Liver (tissue), 9 donors: ENCODE results near the gene KIF24. TPM values are rescaled to one million over a fixed set of nuclear protein-coding genes. Genes with fewer than 3 reads are reported as not detected.
A peak's percentile ranks its signal among the peaks of the same experiment; 100 is the strongest.
"Not testable (repeated sequence)": the region's sequence is repeated elsewhere in the genome, so short reads cannot be mapped to it uniquely, and the experiment has no call there.

Source experiments
- DNase-seq: peaks from one replicate; pipeline ENCODE4 v3.0.0-alpha.2; 2017; ENCODE audit warnings: low spot score
- H3K27ac ChIP-seq, 2 donors: one replicate each; pipeline ENCODE4 v1.7.0; 2013; ENCODE audit warnings: inconsistent platforms in 2 of 2, low read length in 2 of 2, control low read depth in 1 of 2, low read depth in 1 of 2, mild to moderate bottlenecking in 1 of 2
- H3K27me3 ChIP-seq, 4 donors: one replicate each; pipeline versions ENCODE4 v1.6.1 to v1.7.0; 2013; ENCODE audit warnings: low read length in 3 of 4, inconsistent platforms in 1 of 4, mild to moderate bottlenecking in 1 of 4, moderate library complexity in 1 of 4; ENCODE audit not compliant: control insufficient read depth in 4 of 4, insufficient read depth in 4 of 4
- H3K36me3 ChIP-seq, 4 donors: one replicate each; pipeline versions ENCODE4 v1.6.1 to v1.7.0; 2013; ENCODE audit warnings: low read length in 3 of 4, mild to moderate bottlenecking in 3 of 4, low read depth in 1 of 4, moderate library complexity in 1 of 4; ENCODE audit not compliant: control insufficient read depth in 4 of 4, insufficient read depth in 3 of 4
- H3K4me1 ChIP-seq, 4 donors: one replicate each; pipeline versions ENCODE4 v1.6.1 to v1.7.0; 2013; ENCODE audit warnings: low read length in 3 of 4, mild to moderate bottlenecking in 3 of 4, moderate library complexity in 1 of 4; ENCODE audit not compliant: control insufficient read depth in 4 of 4, insufficient read depth in 4 of 4
- H3K4me3 ChIP-seq, 3 donors: one replicate each; pipeline versions ENCODE4 v1.6.1 to v1.7.0; 2013; ENCODE audit warnings: low read length in 3 of 3, control low read depth in 1 of 3, low read depth in 1 of 3, mild to moderate bottlenecking in 1 of 3
- H3K9ac ChIP-seq, 2 donors: one replicate each; pipeline ENCODE4 v1.7.0; 2013; ENCODE audit warnings: low read length in 2 of 2, mild to moderate bottlenecking in 2 of 2, moderate library complexity in 2 of 2, control low read depth in 1 of 2, low read depth in 1 of 2
- H3K9me3 ChIP-seq, 4 donors: one replicate each; pipeline versions ENCODE4 v1.6.1 to v1.7.0; 2013; ENCODE audit warnings: low read length in 3 of 4; ENCODE audit not compliant: control insufficient read depth in 4 of 4
- CTCF ChIP-seq: fragments of 150-350 bp; IDR thresholded peaks from 2 replicates; pipeline ENCODE4 v1.5.1; 2017; ENCODE audit warnings: improper control_type of control experiment, low read depth, low read length; ENCODE audit not compliant: missing input control
- EGR1 ChIP-seq, 2 donors: IDR thresholded peaks; 2 replicates each; pipeline ENCODE4 v1.6.1; 2016 to 2018; ENCODE audit warnings: antibody characterized with exemption in 2 of 2, low read depth in 2 of 2
- FOXA1 ChIP-seq: IDR thresholded peaks from 2 replicates; pipeline ENCODE4 v1.6.1; 2016; ENCODE audit warnings: antibody characterized with exemption
- FOXA2 ChIP-seq: IDR thresholded peaks from 2 replicates; pipeline ENCODE4 v1.6.1; 2016; ENCODE audit warnings: antibody characterized with exemption
- GABPA ChIP-seq, 2 donors: IDR thresholded peaks in 1 of 2; conservative IDR thresholded peaks in 1 of 2; 2 replicates each; pipeline ENCODE4 v1.6.1; 2016; ENCODE audit warnings: antibody characterized with exemption in 2 of 2, mild to moderate bottlenecking in 1 of 2, moderate library complexity in 1 of 2
- HNF4A ChIP-seq, 2 donors: conservative IDR thresholded peaks; 2 replicates each; pipeline ENCODE4 v1.6.1; 2016; ENCODE audit warnings: antibody characterized with exemption in 2 of 2, mild to moderate bottlenecking in 2 of 2
- HNF4G ChIP-seq: IDR thresholded peaks from 2 replicates; pipeline ENCODE4 v1.6.1; 2016; ENCODE audit warnings: antibody characterized with exemption
- JUND ChIP-seq, 2 donors: IDR thresholded peaks; 2 replicates each; pipeline ENCODE4 v1.6.1; 2016; ENCODE audit warnings: antibody characterized with exemption in 2 of 2
- NR2F2 ChIP-seq: IDR thresholded peaks from 2 replicates; pipeline ENCODE4 v1.6.1; 2016; ENCODE audit warnings: antibody characterized with exemption
- RAD21 ChIP-seq, 2 donors: IDR thresholded peaks; 2 replicates each; pipeline ENCODE4 v1.6.1; 2016; ENCODE audit warnings: antibody characterized with exemption in 2 of 2, mild to moderate bottlenecking in 2 of 2
- REST ChIP-seq: IDR thresholded peaks from 2 replicates; pipeline ENCODE4 v1.6.1; 2016; ENCODE audit warnings: antibody characterized with exemption, mild to moderate bottlenecking
- RXRA ChIP-seq, 2 donors: IDR thresholded peaks; 2 replicates each; pipeline ENCODE4 v1.6.1; 2017 to 2018; ENCODE audit warnings: antibody characterized with exemption in 2 of 2, mild to moderate bottlenecking in 1 of 2
- SP1 ChIP-seq: IDR thresholded peaks from 2 replicates; pipeline ENCODE4 v1.6.1; 2018; ENCODE audit warnings: antibody characterized with exemption, mild to moderate bottlenecking
- TAF1 ChIP-seq: conservative IDR thresholded peaks from 2 replicates; pipeline ENCODE4 v1.6.1; 2016; ENCODE audit warnings: antibody characterized with exemption, mild to moderate bottlenecking
- YY1 ChIP-seq: IDR thresholded peaks from 2 replicates; pipeline ENCODE4 v1.6.1; 2016; ENCODE audit warnings: antibody characterized with exemption, mild to moderate bottlenecking
- ZBTB33 ChIP-seq: IDR thresholded peaks from 2 replicates; pipeline ENCODE4 v1.6.1; 2016; ENCODE audit warnings: antibody characterized with exemption
- WGBS: extraction: QIAGEN DNeasy Blood & Tissue Kit; methylation state at CpG from one replicate; pipeline ENCODE4 v1.1.7; 2013; 5-methylcytosine and 5-hydroxymethylcytosine counted together
- polyA plus RNA-seq, 2 donors: library from polyadenylated mRNA; stranded (reverse) in 1 of 2; unstranded in 1 of 2; fragments of 200-250 nt in 1 of 2; fragments of >200 nt in 1 of 2; fragmentation: Nextera tagmentation in 1 of 2; extraction: Ambion mirVana in 1 of 2; gene quantifications; one replicate each; pipeline versions ENCODE4 v1.2.1 to v1.2.3, GENCODE V29; 2013 to 2015
- total RNA-seq, 2 donors: library from RNA; depleted of rRNA; stranded (reverse); fragments of >200 nt; gene quantifications; one replicate each; pipeline ENCODE4 v1.2.3, GENCODE V29; 2014
- TF ChIP-seq, protein P1 (sequence below): IDR thresholded peaks from 2 replicates; pipeline ENCODE4 v1.6.1; 2016; ENCODE audit warnings: antibody characterized with exemption
- TF ChIP-seq, protein P2 (sequence below): IDR thresholded peaks from 2 replicates; pipeline ENCODE4 v1.6.1; 2016; ENCODE audit warnings: antibody characterized with exemption
- donor health status: healthy.
- donor health status: healthy.
- donor health status: healthy.
- donor health status: healthy.
- donor health status: healthy.

Gene KIF24
- total and polyA plus RNA-seq, 4 donors, result 0.13 to 4.1 (median 0.20) TPM

DNA sequence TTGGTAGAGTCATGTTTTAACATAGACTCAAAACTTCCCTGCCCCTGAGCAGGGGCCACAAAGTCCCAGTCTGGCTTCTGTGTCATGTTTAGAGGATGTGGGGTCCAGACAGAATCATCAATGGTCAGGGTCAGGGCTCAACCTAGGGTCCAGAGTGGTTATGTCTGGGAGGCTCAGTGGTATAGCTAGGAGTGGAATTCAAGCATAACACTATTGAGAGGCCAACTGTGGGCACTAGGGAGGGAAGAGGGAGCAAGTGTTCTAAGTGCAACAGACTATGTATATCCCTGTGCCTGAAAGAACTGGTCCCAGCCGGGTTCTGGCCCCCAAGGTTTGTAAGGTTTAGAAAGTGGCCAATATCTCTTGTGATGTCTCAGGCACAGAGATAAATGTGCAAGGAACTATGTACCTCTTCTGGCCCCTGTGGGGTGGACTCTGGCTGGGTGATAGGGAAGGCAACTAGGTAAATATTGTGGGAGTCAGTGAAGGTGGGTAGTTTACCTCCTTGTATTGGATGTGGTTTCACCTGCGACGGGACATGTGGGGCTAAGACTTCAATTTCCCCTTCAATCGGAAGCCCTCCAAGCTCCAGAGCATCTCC is 33.6 kb upstream of the KIF24 start:
- Histone ChIP-seq H3K4me1 (peaks cover 2 to 23% (median 16%) of the 10 kb centered on the region in 4 donors), H3K9ac (no peak overlapping the region), H3K27ac (no peak overlapping the region), H3K4me3 (no peak overlapping the region), H3K9me3 (no peaks in the 10 kb centered on the region), H3K27me3 (no peaks in the 10 kb centered on the region), H3K36me3 (no peaks in the 10 kb centered on the region)
- WGBS, result 90% methylated on average over 4 of the region's 4 CpGs
- TF ChIP-seq NR2F2 (no peak), SP1 (no peak), FOXA2 (no peak), EGR1 (IDR thresholded peaks at IDR 0.05; ENCODE audit: low read depth in 2 of 2) (no peak), CTCF (no peak), HNF4A (conservative IDR thresholded peaks at IDR 0.05) (no peak), HNF4G (no peak), RXRA (IDR thresholded peaks at IDR 0.05) (no peak), GABPA (IDR thresholded peaks at IDR 0.05 in 1 of 2, conservative IDR thresholded peaks at IDR 0.05 in 1 of 2) (no peak), YY1 (no peak), RAD21 (IDR thresholded peaks at IDR 0.05) (no peak), TAF1 (no peak), REST (no peak), JUND (IDR thresholded peaks at IDR 0.05) (no peak), ZBTB33 (no peak), FOXA1 (no peak)
- TF ChIP-seq, protein P1, sequence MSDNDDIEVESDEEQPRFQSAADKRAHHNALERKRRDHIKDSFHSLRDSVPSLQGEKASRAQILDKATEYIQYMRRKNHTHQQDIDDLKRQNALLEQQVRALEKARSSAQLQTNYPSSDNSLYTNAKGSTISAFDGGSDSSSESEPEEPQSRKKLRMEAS, result no peak
- TF ChIP-seq, protein P2, sequence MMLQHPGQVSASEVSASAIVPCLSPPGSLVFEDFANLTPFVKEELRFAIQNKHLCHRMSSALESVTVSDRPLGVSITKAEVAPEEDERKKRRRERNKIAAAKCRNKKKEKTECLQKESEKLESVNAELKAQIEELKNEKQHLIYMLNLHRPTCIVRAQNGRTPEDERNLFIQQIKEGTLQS, result no peak
- DNase-seq, result no peak

DNA sequence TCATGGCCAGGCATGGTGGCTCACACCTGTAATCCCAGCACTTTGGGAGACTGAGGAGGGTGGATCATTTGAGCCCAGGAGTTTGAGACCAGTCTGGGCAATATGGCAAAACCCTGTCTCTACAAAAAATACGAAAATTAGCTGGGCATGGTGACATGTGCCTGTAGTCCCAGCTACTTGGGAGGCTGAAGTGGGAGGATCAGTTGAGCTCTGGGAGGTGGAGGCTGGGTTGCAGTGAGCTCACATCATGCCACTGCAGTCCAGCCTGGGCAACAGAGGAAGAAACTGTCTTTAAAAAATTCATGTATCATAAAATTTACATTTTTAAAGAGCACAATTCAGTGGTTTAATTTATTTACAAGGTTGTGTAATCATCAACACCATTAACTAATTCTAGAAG is 23.9 kb upstream of the KIF24 start:
- not testable (repeated sequence) for H3K36me3 ChIP-seq, H3K9me3 ChIP-seq, H3K27me3 ChIP-seq, DNase-seq, H3K4me3 ChIP-seq
- Histone ChIP-seq H3K27ac (peak overlapping the region; percentile 63 to 81), H3K9ac (peak overlapping the region in 1 of 2 donors; percentile 75), H3K4me1 (peaks cover 2 to 19% (median 13%) of the 10 kb centered on the region in 4 donors)
- WGBS, result 83% methylated on average over 1 of the region's 1 CpG
